GM18519 (cell line): Measurements from ENCODE around the gene CRLF2.
A peak's percentile ranks its signal among the peaks of the same experiment; 100 is the strongest.
"Not testable (repeated sequence)": the region's sequence is repeated elsewhere in the genome, so short reads cannot be mapped to it uniquely, and the experiment has no call there.

ENCODE experiments used
- ATAC-seq: cut with Tn5 transposase; IDR thresholded peaks from one replicate; pipeline ENCODE4 v1.9.1; 2021; ENCODE audit warnings: mild to moderate bottlenecking, moderate library complexity; ENCODE audit not compliant: unreplicated experiment, low FRiP score

Gene CRLF2

GRCh38 chrX:1218286-1218685 is 5.8 kb upstream of the CRLF2 start:
- ATAC-seq, result no peak

- no peak for ATAC-seq
Observed at GRCh38 chrX:1215123-1215823, 2.8 kb upstream of the CRLF2 start.

- no peak for ATAC-seq
Observed at GRCh38 chrX:1213971-1214370, 1.5 kb upstream of the CRLF2 start.

GRCh38 chrX:1210844-1211243 is 1.6 kb downstream of the CRLF2 start:
- ATAC-seq, result no peak

GRCh38 chrX:1207496-1208025 is 4.9 kb downstream of the CRLF2 start:
- no peak for ATAC-seq

GRCh38 chrX:1205681-1206611 is 6.5 kb downstream of the CRLF2 start:
- ATAC-seq, result peak; percentile 38

- ATAC-seq, result no peak
Observed at GRCh38 chrX:1202251-1202650, 10.2 kb downstream of the CRLF2 start.

GRCh38 chrX:1196436-1196835 is 16.0 kb downstream of the CRLF2 start:
- no peak for ATAC-seq

- ATAC-seq, result not testable (repeated sequence)
Observed at GRCh38 chrX:1192196-1192595, 20.3 kb downstream of the CRLF2 start.

GRCh38 chrX:1190596-1191145 is 21.8 kb downstream of the CRLF2 start:
- ATAC-seq, result no peak

GRCh38 chrX:1185561-1185960 is 26.9 kb downstream of the CRLF2 start:
- no peak for ATAC-seq

GRCh38 chrX:1182211-1182610 is 30.2 kb downstream of the CRLF2 start:
- ATAC-seq, result no peak

GRCh38 chrX:1181661-1182060 is 30.8 kb downstream of the CRLF2 start:
- not testable (repeated sequence) for ATAC-seq

GRCh38 chrX:1181170-1181569 is 31.3 kb downstream of the CRLF2 start:
- no peak for ATAC-seq

- ATAC-seq, result no peak
Observed at GRCh38 chrX:1178580-1179057, 33.8 kb downstream of the CRLF2 start.

GRCh38 chrX:1176531-1177320 is 35.7 kb downstream of the CRLF2 start:
- ATAC-seq, result not testable (repeated sequence)

GRCh38 chrX:1174609-1175545 is 37.6 kb downstream of the CRLF2 start:
- ATAC-seq, result not testable (repeated sequence)

- not testable (repeated sequence) for ATAC-seq
Observed at GRCh38 chrX:1173435-1173834, 39.0 kb downstream of the CRLF2 start.

- no peak for ATAC-seq
Observed at GRCh38 chrX:1172496-1172895, 40.0 kb downstream of the CRLF2 start.
